SK-N-SH (cell line): Measurements from ENCODE around the gene ZEB2.

Source experiments
- EP300 ChIP-seq, 2 experiments: IDR thresholded peaks; 2 replicates each; pipeline versions ENCODE4 v1.4.0 to v1.6.1; 2012; ENCODE audit warnings: borderline replicate concordance in 1 of 2, low read depth in 1 of 2, low read length in 1 of 2
- GABPA ChIP-seq: IDR thresholded peaks from 2 replicates; pipeline ENCODE4 v1.4.0; 2012; ENCODE audit warnings: low read depth, mild to moderate bottlenecking
- IRF3 ChIP-seq: fragments of 150-350 bp; IDR thresholded peaks from 2 replicates; pipeline ENCODE4 v1.6.1; 2016; ENCODE audit warnings: mild to moderate bottlenecking, low read depth, low read length
- JUND ChIP-seq: IDR thresholded peaks from 2 replicates; pipeline ENCODE4 v1.4.0; 2012
- NFIC ChIP-seq: IDR thresholded peaks from 2 replicates; pipeline ENCODE4 v1.4.0; 2012; ENCODE audit warnings: borderline replicate concordance
- RAD21 ChIP-seq: IDR thresholded peaks from 2 replicates; pipeline ENCODE4 v1.6.1; 2012; ENCODE audit warnings: mild to moderate bottlenecking, low read length
- RCOR1 ChIP-seq: fragments of 150-350 bp; IDR thresholded peaks from 2 replicates; pipeline ENCODE4 v1.6.1; 2017; ENCODE audit warnings: antibody characterized with exemption, low read length
- RFX5 ChIP-seq: IDR thresholded peaks from 2 replicates; pipeline ENCODE4 v1.6.1; 2012; ENCODE audit warnings: mild to moderate bottlenecking, improper control_type of control experiment, low read length
- SMC3 ChIP-seq: IDR thresholded peaks from 2 replicates; pipeline ENCODE4 v1.6.1; 2012; ENCODE audit warnings: low read depth, low read length, improper control_type of control experiment
- TCF12 ChIP-seq: IDR thresholded peaks from 2 replicates; pipeline ENCODE4 v1.4.0; 2012
- ZBTB33 ChIP-seq: IDR thresholded peaks from 2 replicates; pipeline ENCODE4 v1.4.0; 2012; ENCODE audit warnings: low read depth, borderline replicate concordance
- TF ChIP-seq, protein P1 (sequence below): fragments of 200-600 bp; sonication (generic); IDR thresholded peaks from 2 replicates; pipeline ENCODE4 v1.6.1; 2017; ENCODE audit warnings: antibody characterized with exemption, mild to moderate bottlenecking, moderate library complexity

- TF ChIP-seq, protein P1, sequence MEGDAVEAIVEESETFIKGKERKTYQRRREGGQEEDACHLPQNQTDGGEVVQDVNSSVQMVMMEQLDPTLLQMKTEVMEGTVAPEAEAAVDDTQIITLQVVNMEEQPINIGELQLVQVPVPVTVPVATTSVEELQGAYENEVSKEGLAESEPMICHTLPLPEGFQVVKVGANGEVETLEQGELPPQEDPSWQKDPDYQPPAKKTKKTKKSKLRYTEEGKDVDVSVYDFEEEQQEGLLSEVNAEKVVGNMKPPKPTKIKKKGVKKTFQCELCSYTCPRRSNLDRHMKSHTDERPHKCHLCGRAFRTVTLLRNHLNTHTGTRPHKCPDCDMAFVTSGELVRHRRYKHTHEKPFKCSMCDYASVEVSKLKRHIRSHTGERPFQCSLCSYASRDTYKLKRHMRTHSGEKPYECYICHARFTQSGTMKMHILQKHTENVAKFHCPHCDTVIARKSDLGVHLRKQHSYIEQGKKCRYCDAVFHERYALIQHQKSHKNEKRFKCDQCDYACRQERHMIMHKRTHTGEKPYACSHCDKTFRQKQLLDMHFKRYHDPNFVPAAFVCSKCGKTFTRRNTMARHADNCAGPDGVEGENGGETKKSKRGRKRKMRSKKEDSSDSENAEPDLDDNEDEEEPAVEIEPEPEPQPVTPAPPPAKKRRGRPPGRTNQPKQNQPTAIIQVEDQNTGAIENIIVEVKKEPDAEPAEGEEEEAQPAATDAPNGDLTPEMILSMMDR = no peak
- TF ChIP-seq RFX5 = no peak
- TF ChIP-seq EP300 (IDR thresholded peaks at IDR 0.05; ENCODE audit: borderline replicate concordance in 1 of 2, low read depth in 1 of 2, low read length in 1 of 2) = peak in 1 of 2 experiments; percentile 63; a peak in 1 of 4 replicates
- TF ChIP-seq NFIC = no peak
- TF ChIP-seq IRF3 = no peak
- TF ChIP-seq SMC3 = no peak
- no peak for TF ChIP-seq GABPA
- 0 out of 2 replicates have a peak, but pooled peaks have one; percentile 10 for TF ChIP-seq JUND
- no peak for TF ChIP-seq RCOR1
- TF ChIP-seq RAD21 = no peak
- no peak for TF ChIP-seq TCF12
- no peak for TF ChIP-seq ZBTB33
Observed at GRCh38 chr2:144426981-144427479, 92.9 kb downstream of the ZEB2 start.
